ENCODE measurements around the gene FANCC.
"Not testable (repeated sequence)": the region's sequence is repeated elsewhere in the genome, so short reads cannot be mapped to it uniquely, and the experiment has no call there.

The FANCC gene

DNA sequence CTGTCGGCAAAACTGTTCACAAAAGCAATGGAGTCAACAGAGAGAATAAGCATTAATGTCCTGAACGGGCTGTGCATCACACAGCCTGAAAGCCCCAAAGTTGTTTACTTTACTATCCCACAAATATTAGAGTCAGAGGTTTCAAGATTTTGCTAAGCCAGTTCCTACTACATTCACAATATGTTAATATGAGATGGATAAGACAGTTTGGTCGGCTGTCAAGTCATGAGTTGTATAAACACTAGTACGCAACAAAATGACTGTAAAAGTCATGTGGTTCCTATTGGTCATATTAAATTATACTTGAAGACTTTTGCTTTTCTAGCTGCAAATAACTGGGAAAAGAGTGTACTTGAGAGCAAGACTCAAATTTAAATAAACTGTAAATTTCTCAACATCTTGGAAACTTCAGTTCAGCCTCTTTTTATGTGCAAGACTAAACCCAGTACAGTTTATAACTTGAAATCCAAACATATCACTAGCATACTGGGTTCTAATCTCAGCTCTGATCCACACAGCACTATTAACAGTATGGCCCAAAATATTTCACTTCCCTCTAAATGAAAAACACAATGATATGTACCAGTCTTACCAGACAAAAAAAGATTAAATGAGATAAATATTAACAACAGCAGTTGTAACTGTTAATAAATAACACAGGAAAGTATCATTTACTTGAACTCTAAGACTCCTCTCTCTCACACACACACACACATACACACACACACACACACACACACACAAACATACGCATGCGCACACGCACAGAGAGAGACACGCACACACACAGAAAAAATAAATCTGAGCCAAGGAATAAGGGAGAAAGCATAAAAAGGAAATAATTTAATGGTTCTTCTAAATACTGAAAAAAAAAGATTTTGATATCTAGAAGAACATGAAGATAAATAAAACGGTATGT, 33.1 kb downstream of the FANCC start:
- DNase-seq (ENCODE audit: low read depth, low spot score), result no peak
- no peak overlapping the region for H3K27ac ChIP-seq

DNA sequence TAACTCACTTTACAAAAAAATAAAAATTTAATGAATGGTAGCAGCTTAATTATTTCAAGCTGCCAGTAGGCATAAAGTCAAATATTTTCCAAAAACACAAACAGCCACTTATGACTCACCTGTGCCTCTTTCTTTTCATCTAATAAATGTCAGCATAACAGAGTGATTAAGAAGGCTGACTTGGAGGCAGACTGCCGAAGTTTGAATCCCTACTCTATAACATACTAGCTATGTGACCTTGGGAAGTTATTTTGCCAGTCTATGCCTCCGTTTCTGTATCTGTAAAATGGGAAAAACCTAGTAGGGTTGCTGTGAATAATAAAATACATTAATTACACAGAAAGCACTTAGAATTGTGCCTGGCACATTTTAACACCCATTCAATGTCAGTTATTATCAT, 33.8 kb downstream of the FANCC start:
- no peak overlapping the region for H3K27ac ChIP-seq
- no peak for DNase-seq (ENCODE audit: low read depth, low spot score)

- DNase-seq (ENCODE audit: low read depth, low spot score), result no peak
- H3K27ac ChIP-seq, result no peak overlapping the region
Measured at GRCh38 chr9:95282332-95282731, 35.2 kb downstream of the FANCC start.

GRCh38 chr9:95280745-95281144, 36.8 kb downstream of the FANCC start:
- DNase-seq (ENCODE audit: low read depth, low spot score), result no peak
- H3K27ac ChIP-seq, result no peak overlapping the region

DNA sequence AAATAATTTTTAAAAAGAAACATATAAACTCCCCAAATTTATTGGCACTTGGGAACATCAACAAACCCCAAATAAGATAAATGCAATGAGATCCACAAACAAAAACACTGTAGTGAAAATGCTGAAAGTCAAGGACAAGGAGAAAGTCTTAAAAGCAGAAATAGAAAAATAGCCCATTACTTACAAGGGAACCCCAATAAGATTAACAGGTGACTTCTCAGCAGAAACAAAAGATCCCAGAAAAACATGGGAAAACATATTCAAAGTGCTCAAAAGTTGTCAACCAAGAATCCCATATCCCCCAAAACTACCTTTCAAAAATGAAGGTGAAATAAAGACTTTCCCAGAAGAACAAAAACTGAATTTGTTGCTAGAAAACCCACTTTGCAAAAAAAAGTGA, 40.0 kb downstream of the FANCC start:
- H3K27ac ChIP-seq, result no peak overlapping the region

GRCh38 chr9:95276395-95276954, 41.0 kb downstream of the FANCC start:
- H3K27ac ChIP-seq, result no peak overlapping the region
- DNase-seq (ENCODE audit: low read depth, low spot score), result no peak

More for the DNA sequence above, 40.0 kb downstream of the FANCC start:
- no peak for DNase-seq (ENCODE audit: low read depth, low spot score)

- not testable (repeated sequence) for DNase-seq (ENCODE audit: low read depth, low spot score); H3K27ac ChIP-seq
Measured at GRCh38 chr9:95274160-95274559, 43.3 kb downstream of the FANCC start.

DNA sequence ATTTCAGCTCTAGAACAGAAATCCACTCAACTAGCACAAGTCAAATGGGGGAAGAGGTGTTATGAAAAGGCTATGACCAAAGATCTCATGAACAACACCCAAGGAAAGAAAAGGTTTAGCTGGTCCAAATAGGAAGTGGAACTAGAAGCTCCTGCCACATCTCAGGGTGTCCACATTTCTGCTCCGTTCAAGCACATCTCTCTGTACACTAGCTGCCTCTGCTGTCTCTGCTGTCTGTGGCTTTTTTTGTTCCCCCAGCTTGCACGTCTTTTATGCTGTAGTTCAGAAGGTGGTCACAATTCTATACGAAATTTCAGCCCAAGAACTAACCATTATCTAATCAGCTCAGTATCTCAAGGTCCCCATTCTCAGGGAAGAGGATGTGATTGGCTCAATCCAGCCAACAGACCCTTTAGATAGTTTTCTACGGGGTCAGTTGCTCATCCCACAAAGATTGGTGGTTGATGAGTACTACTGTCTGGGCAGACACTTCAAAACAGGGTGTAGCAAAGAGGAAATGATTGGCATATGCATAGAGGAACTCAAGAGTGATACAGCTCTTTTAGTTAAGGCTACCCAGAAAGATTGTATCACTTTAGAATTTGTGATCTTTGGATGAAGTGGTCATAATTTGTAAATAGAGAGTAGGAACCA, 44.0 kb downstream of the FANCC start:
- no peak for DNase-seq (ENCODE audit: low read depth, low spot score)
- H3K27ac ChIP-seq, result no peak overlapping the region

DNA sequence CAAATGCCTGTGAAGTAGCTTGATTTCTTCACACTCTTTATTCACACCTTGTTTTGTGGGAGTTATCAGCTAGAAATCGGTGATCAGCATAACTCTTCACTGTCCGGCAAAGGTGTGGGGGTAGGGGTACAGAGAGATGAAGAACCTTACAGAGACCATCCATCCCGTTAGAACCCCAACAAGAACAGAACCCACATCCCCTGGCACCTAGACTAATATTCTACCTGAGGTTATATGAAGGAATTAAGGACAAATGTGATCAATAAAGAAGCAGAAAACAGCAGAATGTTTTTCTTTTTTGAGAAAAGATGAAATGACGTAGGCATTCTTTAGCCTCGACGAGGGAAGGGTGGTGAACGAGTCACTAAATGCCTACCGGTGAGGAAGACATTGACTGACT, 44.7 kb downstream of the FANCC start:
- DNase-seq (ENCODE audit: low read depth, low spot score), result no peak

GRCh38 chr9:95270790-95271189, 46.7 kb downstream of the FANCC start:
- DNase-seq (ENCODE audit: low read depth, low spot score), result no peak
- H3K27ac ChIP-seq, result no peak overlapping the region

More for the DNA sequence above, 44.7 kb downstream of the FANCC start:
- no peak overlapping the region for H3K27ac ChIP-seq

DNA sequence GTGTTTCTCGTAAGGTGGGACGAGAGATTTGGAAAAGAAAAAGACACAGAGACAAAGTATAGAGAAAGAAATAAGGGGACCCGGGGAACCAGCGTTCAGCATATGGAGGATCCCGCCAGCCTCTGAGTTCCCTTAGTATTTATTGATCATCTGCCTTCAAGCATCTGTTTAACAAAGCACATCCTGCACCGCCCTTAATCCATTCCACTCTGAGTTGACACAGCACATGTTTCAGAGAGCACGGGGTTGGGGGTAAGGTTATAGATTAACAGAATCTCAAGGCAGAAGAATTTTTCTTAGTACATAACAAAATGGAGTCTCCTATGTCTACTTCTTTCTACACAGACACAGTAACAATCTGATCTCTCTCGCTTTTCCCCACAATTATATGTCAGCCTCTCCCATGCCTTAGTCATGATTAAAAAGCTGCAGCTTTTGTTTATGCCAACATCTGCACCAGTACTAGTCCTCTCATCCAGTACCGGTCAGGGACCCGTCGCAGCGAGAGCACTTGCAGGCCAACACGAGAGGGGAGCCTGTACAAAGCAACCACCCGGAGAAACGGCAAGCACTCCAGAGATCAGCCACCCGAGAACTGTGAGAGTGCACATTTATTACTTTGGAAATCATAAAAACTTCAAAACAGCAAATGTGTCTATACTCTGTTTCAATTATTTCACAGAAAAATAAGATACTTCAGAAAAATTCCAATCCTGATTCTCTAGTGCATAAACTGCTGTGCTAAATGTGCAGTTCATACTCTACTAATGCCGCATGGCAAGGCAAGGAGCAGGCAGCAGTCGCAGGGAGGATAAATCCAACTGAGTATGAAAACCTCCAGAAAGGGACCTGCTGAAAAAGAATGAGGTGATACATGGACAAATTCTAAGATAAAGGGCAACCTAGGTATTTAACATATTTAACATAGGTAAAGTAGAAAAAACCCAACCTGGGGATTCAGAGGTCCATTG, 47.4 kb downstream of the FANCC start:
- not testable (repeated sequence) for DNase-seq (ENCODE audit: low read depth, low spot score); H3K27ac ChIP-seq

DNA sequence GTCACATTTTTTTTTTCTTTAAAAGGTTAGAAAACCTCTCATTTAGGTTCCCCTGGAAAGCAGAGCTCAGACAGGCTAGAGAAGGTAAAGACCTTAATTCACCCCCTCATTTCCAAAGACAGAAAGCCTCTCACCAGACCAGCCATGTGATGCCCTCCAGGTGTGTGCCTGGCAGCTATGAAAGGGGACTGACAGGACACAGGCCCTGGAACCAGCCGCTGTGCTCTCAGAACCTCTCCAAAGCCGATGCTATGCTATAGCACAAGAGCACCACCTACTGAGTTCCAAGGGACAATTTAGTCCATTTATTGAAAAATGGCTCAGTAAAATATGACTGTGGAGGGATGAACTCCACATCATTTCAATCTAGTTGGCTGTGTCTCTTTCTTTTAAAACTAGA, 48.8 kb downstream of the FANCC start:
- DNase-seq (ENCODE audit: low read depth, low spot score), result no peak
- H3K27ac ChIP-seq, result no peak overlapping the region

DNA sequence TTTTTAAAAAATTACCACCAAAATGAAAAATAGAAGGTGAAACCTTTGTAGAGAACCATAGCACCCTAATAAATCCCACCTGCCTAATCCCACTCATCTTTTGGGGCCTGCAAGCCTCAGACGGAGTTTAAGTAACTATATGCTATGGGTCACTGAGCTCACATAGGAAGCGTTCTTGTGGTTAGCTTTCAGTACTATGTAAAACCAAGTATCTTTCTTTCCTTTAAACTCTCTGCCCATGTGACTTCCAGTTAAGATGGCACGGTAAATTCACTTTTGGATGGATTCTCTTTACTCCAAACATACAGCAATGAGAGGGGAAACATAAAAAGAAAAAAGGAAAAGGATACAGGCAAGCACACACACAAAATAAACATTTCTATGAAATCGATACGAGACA, 50.9 kb downstream of the FANCC start:
- DNase-seq (ENCODE audit: low read depth, low spot score), result no peak
- H3K27ac ChIP-seq, result no peak overlapping the region

GRCh38 chr9:95265960-95266359, 51.5 kb downstream of the FANCC start:
- no peak overlapping the region for H3K27ac ChIP-seq
- no peak for DNase-seq (ENCODE audit: low read depth, low spot score)

- no peak overlapping the region for H3K27ac ChIP-seq
- no peak for DNase-seq (ENCODE audit: low read depth, low spot score)
Measured at GRCh38 chr9:95264954-95265615, 52.4 kb downstream of the FANCC start.

DNA sequence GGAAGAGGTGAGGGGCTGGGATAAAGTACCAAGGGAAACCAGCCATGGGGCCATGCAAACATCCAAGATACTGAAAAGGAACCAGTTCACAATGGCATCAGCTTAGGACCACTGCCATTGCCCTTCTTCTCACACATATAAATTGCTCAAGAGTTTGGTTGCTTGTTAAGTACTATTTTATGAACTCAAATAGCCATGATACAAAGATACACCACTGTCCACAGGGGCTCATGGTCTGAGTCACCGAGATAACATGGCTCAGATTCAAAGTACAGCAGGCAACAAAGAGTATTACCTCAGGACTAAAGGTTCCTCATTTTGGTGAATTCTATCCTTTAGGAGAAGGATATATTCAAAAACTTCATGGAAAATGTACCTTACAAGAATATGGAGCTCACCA, 55.6 kb downstream of the FANCC start:
- no peak overlapping the region for H3K27ac ChIP-seq
- DNase-seq (ENCODE audit: low read depth, low spot score), result no peak

- no peak overlapping the region for H3K27ac ChIP-seq
- no peak for DNase-seq (ENCODE audit: low read depth, low spot score)
Measured at GRCh38 chr9:95250462-95251221, 66.9 kb downstream of the FANCC start.

GRCh38 chr9:95249986-95250385, 67.5 kb downstream of the FANCC start:
- DNase-seq (ENCODE audit: low read depth, low spot score), result no peak
- H3K27ac ChIP-seq, result no peak overlapping the region

DNA sequence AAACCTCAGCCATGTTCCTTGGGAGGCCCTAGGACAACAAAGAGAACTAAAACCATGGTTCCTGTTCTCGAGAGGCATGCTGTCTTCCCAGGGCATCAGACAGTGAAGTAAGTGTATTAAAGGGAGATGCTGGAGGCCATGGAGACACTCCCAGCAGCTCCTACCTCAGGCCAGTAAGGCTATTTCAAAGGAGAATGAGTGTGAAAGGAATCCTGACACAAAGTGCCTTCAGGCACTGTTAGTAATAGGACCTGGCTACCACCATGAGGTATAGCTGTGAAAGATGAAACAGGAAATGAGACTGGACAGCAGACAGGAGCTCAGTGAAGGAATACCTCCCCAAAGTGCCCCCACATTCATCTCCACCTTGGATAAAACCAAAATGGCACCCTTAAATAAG, 71.0 kb downstream of the FANCC start:
- no peak overlapping the region for H3K27ac ChIP-seq
- DNase-seq (ENCODE audit: low read depth, low spot score), result no peak
